GM23248 (cell line): ENCODE measurements around the gene ZNF700. TPM values are rescaled to one million over a fixed set of nuclear protein-coding genes. Genes with fewer than 3 reads are reported as not detected.
"Not testable (repeated sequence)": the region's sequence is repeated elsewhere in the genome, so short reads cannot be mapped to it uniquely, and the experiment has no call there.

ENCODE experiments used
- DNase-seq: peaks from one replicate; pipeline ENCODE4 v3.0.0-alpha.2; 2015
- H2AFZ ChIP-seq: fragments of 200-600 bp; sonication (generic); 2 replicates; pipeline ENCODE4 v1.6.1; 2016; ENCODE audit warnings: antibody characterized with exemption
- H3F3A ChIP-seq: fragments of 200-600 bp; sonication (generic); 2 replicates; pipeline ENCODE4 v1.6.1; 2016; ENCODE audit warnings: mild to moderate bottlenecking, antibody characterized with exemption, mixed run types; ENCODE audit not compliant: insufficient read depth
- H3K27ac ChIP-seq: fragments of 200-600 bp; sonication (generic); 2 replicates; pipeline ENCODE4 v1.5.1; 2016; ENCODE audit warnings: mild to moderate bottlenecking
- H3K27me3 ChIP-seq: fragments of 200-600 bp; sonication (generic); replicated peaks from 2 replicates; pipeline ENCODE4 v1.6.1; 2016; ENCODE audit warnings: mild to moderate bottlenecking; ENCODE audit not compliant: insufficient read depth
- H3K36me3 ChIP-seq: fragments of 200-600 bp; sonication (generic); 2 replicates; pipeline ENCODE4 v1.6.1; 2016; ENCODE audit warnings: low read depth, mild to moderate bottlenecking
- H3K4me1 ChIP-seq: fragments of 200-600 bp; sonication (generic); 2 replicates; pipeline ENCODE4 v1.6.1; 2016; ENCODE audit warnings: mild to moderate bottlenecking; ENCODE audit not compliant: insufficient read depth
- H3K4me2 ChIP-seq: fragments of 200-600 bp; sonication (generic); one replicate; pipeline ENCODE4 v1.6.1; 2016; ENCODE audit warnings: mild to moderate bottlenecking; ENCODE audit not compliant: unreplicated experiment
- H3K4me3 ChIP-seq: fragments of 200-600 bp; sonication (generic); 2 replicates; pipeline ENCODE4 v1.5.1; 2016; ENCODE audit warnings: mild to moderate bottlenecking
- H3K79me2 ChIP-seq: fragments of 200-600 bp; sonication (generic); 2 replicates; pipeline ENCODE4 v1.6.1; 2016; ENCODE audit warnings: mild to moderate bottlenecking; ENCODE audit not compliant: insufficient read depth
- H3K9ac ChIP-seq: fragments of 200-600 bp; sonication (generic); 2 replicates; pipeline ENCODE4 v1.6.1; 2016; ENCODE audit warnings: mild to moderate bottlenecking
- H3K9me2 ChIP-seq: fragments of 200-600 bp; sonication (generic); 2 replicates; pipeline ENCODE4 v1.6.1; 2016; ENCODE audit warnings: mixed run types, mild to moderate bottlenecking, moderate library complexity; ENCODE audit not compliant: insufficient read depth
- H3K9me3 ChIP-seq: fragments of 200-600 bp; sonication (generic); one replicate; pipeline ENCODE4 v1.6.1; 2017; ENCODE audit warnings: low read depth
- H4K20me1 ChIP-seq: fragments of 200-600 bp; sonication (generic); 2 replicates; pipeline ENCODE4 v1.6.0; 2016; ENCODE audit not compliant: insufficient read depth
- EZH2 ChIP-seq: fragments of 200-600 bp; sonication (generic); IDR thresholded peaks from 2 replicates; pipeline ENCODE4 v1.6.1; 2018; ENCODE audit warnings: antibody characterized with exemption, mild to moderate bottlenecking; ENCODE audit not compliant: insufficient read depth, poor library complexity, severe bottlenecking
- EZH2phosphoT487 ChIP-seq: fragments of 200-600 bp; sonication (generic); IDR thresholded peaks from 2 replicates; pipeline ENCODE4 v1.6.1; 2018; ENCODE audit warnings: antibody characterized with exemption, moderate library complexity, mild to moderate bottlenecking, low read depth; ENCODE audit not compliant: insufficient read depth
- WGBS, 2 experiments: methylation state at CpG; one replicate each; pipeline ENCODE4 v1.1.6; 2015 to 2017; ENCODE audit warnings: low lambda C conversion rate in 2 of 2, low coverage in 1 of 2; ENCODE audit errors: missing lambda C conversion rate in 2 of 2; 5-methylcytosine and 5-hydroxymethylcytosine counted together
- in situ Hi-C: fragments of 300-500 bp; cut with MboI; formaldehyde crosslinking; loops from 2 replicates; pipeline ENCODE4 v1.15.0; 2020
- polyA plus RNA-seq: library from polyadenylated mRNA; unstranded; fragments of >200 nt; fragmentation: Nextera tagmentation; extraction: Ambion mirVana; gene quantifications from 2 replicates; pipeline ENCODE4 v1.2.1, GENCODE V29; 2016
- total RNA-seq: library from RNA; depleted of rRNA; stranded (reverse); fragments of >200 nt; shearing (Covaris generic); gene quantifications from 2 replicates; pipeline ENCODE4 v1.2.3, GENCODE V29; 2014

The ZNF700 gene
- total and polyA plus RNA-seq, 2 experiments from 2014 or later, result 3.2 to 6.3 TPM

- Histone ChIP-seq H3K36me3 (0 out of 2 replicates have a peak, but pooled peaks cover 5% of the 10 kb centered on the region), H3K27ac (no peak overlapping the region), H2AFZ (no peak overlapping the region), H3K9me2 (no peaks in the 10 kb centered on the region), H3K9me3 (no peaks in the 10 kb centered on the region), H4K20me1 (no peaks in the 10 kb centered on the region), H3K4me2 (no peak overlapping the region), H3K4me3 (no peak overlapping the region), H3F3A (no peaks in the 10 kb centered on the region), H3K9ac (no peak overlapping the region), H3K4me1 (no peaks in the 10 kb centered on the region), H3K79me2 (peaks cover 96% of the 10 kb centered on the region), H3K27me3 (no peaks in the 10 kb centered on the region)
- in situ Hi-C loops, result no loop called here
- TF ChIP-seq EZH2phosphoT487, result no peak
- TF ChIP-seq EZH2, result no peak
- 98 to 99% methylated on average over 3 of the region's 3 CpGs for WGBS, 2 experiments
- no peak for DNase-seq
Measured at GRCh38 chr19:11931513-11931912, 6.6 kb downstream of the ZNF700 start.

- H3K9me3 ChIP-seq, H3K27ac ChIP-seq, H3K9ac ChIP-seq, H3K4me3 ChIP-seq, DNase-seq, H3K4me1 ChIP-seq, in situ Hi-C loops, H3K27me3 ChIP-seq, H4K20me1 ChIP-seq, H3F3A ChIP-seq, H3K9me2 ChIP-seq, H2AFZ ChIP-seq, H3K4me2 ChIP-seq: not testable (repeated sequence)
- peaks cover 95% of the 10 kb centered on the region for H3K79me2 ChIP-seq
- 96 to 100% methylated on average over 3 of the region's 3 CpGs for WGBS, 2 experiments
- H3K36me3 ChIP-seq, result peaks cover 14% of the 10 kb centered on the region
Measured at GRCh38 chr19:11935829-11936228, 10.9 kb downstream of the ZNF700 start.

- in situ Hi-C loops, H3K4me2 ChIP-seq, H3K9me3 ChIP-seq, H3K4me1 ChIP-seq, H3K9ac ChIP-seq, H3K4me3 ChIP-seq, H3K27me3 ChIP-seq, H3K27ac ChIP-seq, DNase-seq, H3K9me2 ChIP-seq, H3F3A ChIP-seq, H2AFZ ChIP-seq, H4K20me1 ChIP-seq: not testable (repeated sequence)
- peaks cover 90% of the 10 kb centered on the region for H3K79me2 ChIP-seq
- peaks cover 21% of the 10 kb centered on the region for H3K36me3 ChIP-seq
- WGBS, 2 experiments, result 97 to 100% methylated on average over 3 of the region's 3 CpGs
Measured at GRCh38 chr19:11938383-11938782, 13.5 kb downstream of the ZNF700 start.

GRCh38 chr19:11941361-11941887 lies 16.5 kb downstream of the ZNF700 start:
- in situ Hi-C loops, H3K4me1 ChIP-seq, H3K4me2 ChIP-seq, H2AFZ ChIP-seq, H3K9me3 ChIP-seq, DNase-seq, H3K9me2 ChIP-seq, H3K27me3 ChIP-seq, H3K27ac ChIP-seq, H3K4me3 ChIP-seq, H3K9ac ChIP-seq, H4K20me1 ChIP-seq, H3F3A ChIP-seq: not testable (repeated sequence)
- Histone ChIP-seq H3K36me3 (peaks cover 17% of the 10 kb centered on the region), H3K79me2 (peaks cover 92% of the 10 kb centered on the region)
- WGBS, 2 experiments, result 97 to 100% methylated on average over 7 to 29 of the region's 29 CpGs

GRCh38 chr19:11942008-11942842 lies 17.3 kb downstream of the ZNF700 start:
- H2AFZ ChIP-seq, result no peak overlapping the region
- no peaks in the 10 kb centered on the region for H3F3A ChIP-seq
- H3K79me2 ChIP-seq, result peaks cover 85% of the 10 kb centered on the region
- 97 to 98% methylated on average over 10 of the region's 10 CpGs for WGBS, 2 experiments
- H3K27me3 ChIP-seq, result no peaks in the 10 kb centered on the region
- peaks cover 25% of the 10 kb centered on the region for H3K36me3 ChIP-seq
- H3K4me1 ChIP-seq, result no peaks in the 10 kb centered on the region
- no peak for TF ChIP-seq EZH2phosphoT487
- TF ChIP-seq EZH2, result no peak
- H3K4me2 ChIP-seq, result no peak overlapping the region
- no peak overlapping the region for H3K27ac ChIP-seq
- H3K9me3 ChIP-seq, result no peaks in the 10 kb centered on the region
- no peaks in the 10 kb centered on the region; the same call in 1 of the 2 replicates for H4K20me1 ChIP-seq
- H3K4me3 ChIP-seq, result no peak overlapping the region
- H3K9ac ChIP-seq, result no peak overlapping the region
- H3K9me2 ChIP-seq, result no peaks in the 10 kb centered on the region
- in situ Hi-C loops, result no loop called here
- no peak for DNase-seq
